ENCODE measurements around the gene LRRFIP1. TPM values are rescaled to one million over a fixed set of nuclear protein-coding genes. Genes with fewer than 3 reads are reported as not detected.

Gene LRRFIP1
- polyA plus RNA-seq, 1 experiment = 71.1 TPM

DNA sequence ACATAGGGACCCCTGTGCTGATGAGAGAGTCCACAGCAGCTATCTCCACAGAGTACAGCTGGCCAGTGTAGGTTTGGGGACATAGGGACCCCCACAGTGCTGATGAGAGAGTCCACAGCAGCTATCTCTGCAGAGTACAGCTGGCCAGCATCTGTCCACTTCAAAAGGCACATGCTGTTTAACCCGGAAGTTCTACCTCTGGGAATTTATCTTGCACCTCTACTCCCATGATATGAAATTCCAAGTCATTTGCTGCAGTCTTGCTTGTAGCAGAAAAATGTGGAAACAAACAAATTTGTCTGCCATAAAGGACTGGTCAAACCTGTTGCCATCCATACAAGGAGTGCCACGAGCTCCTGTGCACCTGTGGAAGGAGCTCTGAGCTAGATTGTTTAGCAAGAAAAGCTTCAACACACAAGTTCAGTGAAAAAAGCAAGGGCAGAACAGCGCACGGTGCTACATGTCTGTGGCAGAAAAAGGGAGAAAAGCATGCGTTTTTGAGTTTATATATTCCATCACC lies 33.1 kb downstream of the LRRFIP1 start:
- H3K27me3 ChIP-seq (ENCODE audit: control insufficient read depth, insufficient read depth, low read length) = no peaks in the 10 kb centered on the region
- ChIA-PET CTCF (interaction anchor here (1.6 kb wide), 1 partner anchor 14 kb away, joined by 3 read pairs; no protein-coding TSS in a partner anchor), POLR2A (interaction anchor here (0.9 kb wide), 1 partner anchor 9 kb away, joined by 3 read pairs; no protein-coding TSS in a partner anchor)
- no peak overlapping the region for H3K4me3 ChIP-seq (ENCODE audit: low read depth, low read length)
- H3K27ac ChIP-seq (ENCODE audit: low read depth, low read length) = no peak overlapping the region
- no peak for TF ChIP-seq CTCF (IDR thresholded peaks at IDR 0.05; ENCODE audit: low read depth, low read length)
- no peak for DNase-seq (ENCODE audit: low read depth, low spot score)
- peaks cover 3% of the 10 kb centered on the region; the same call in 1 of the 2 replicates for H3K9me3 ChIP-seq (ENCODE audit: control insufficient read depth, insufficient read depth, low read length)

DNA sequence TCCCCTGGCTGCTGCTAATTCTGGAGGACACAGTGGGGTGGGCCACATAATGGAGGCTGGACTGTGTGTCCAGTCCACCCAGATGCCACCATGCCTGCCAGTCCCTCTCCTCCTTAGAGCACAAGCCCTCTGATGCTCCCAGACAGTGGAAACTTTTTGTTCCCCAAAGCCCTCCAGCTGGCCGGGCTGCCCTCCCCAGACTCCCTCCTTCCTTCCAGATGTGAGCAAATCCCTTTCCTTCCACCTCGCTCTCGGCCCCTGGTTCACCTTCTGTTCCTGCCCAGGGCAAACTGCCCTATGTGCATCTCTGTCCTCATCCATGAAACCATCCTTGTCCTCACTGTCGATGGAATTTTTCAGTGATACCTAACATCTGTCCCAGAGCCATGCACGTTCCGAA lies 33.9 kb downstream of the LRRFIP1 start:
- ChIA-PET CTCF (interaction anchor here (0.8 kb wide), 1 partner anchor 84 kb away, joined by 3 read pairs; no protein-coding TSS in a partner anchor), POLR2A (interaction anchor here (0.9 kb wide), 1 partner anchor 8 kb away, joined by 3 read pairs; no protein-coding TSS in a partner anchor)
- TF ChIP-seq CTCF (IDR thresholded peaks at IDR 0.05; ENCODE audit: low read depth, low read length) = no peak
- no peaks in the 10 kb centered on the region for H3K27me3 ChIP-seq (ENCODE audit: control insufficient read depth, insufficient read depth, low read length)
- peaks cover 3% of the 10 kb centered on the region; the same call in 1 of the 2 replicates for H3K9me3 ChIP-seq (ENCODE audit: control insufficient read depth, insufficient read depth, low read length)
- DNase-seq (ENCODE audit: low read depth, low spot score) = no peak
- no peak overlapping the region for H3K4me3 ChIP-seq (ENCODE audit: low read depth, low read length)
- no peak overlapping the region for H3K27ac ChIP-seq (ENCODE audit: low read depth, low read length)

- no peak for DNase-seq (ENCODE audit: low read depth, low spot score)
- ChIA-PET POLR2A (interaction anchor here (0.6 kb wide), 1 partner anchor 1862 kb away, joined by 8 read pairs; no protein-coding TSS in a partner anchor), CTCF (interaction anchor here (1.5 kb wide), 1 partner anchor 11 kb away, joined by 6 read pairs; no protein-coding TSS in a partner anchor)
- Histone ChIP-seq H3K9me3 (ENCODE audit: control insufficient read depth, insufficient read depth, low read length) (peaks cover 2% of the 10 kb centered on the region; the same call in 1 of the 2 replicates), H3K27ac (ENCODE audit: low read depth, low read length) (peak overlapping the region; percentile 25), H3K4me3 (ENCODE audit: low read depth, low read length) (no peak overlapping the region), H3K27me3 (ENCODE audit: control insufficient read depth, insufficient read depth, low read length) (no peaks in the 10 kb centered on the region)
- TF ChIP-seq CTCF (IDR thresholded peaks at IDR 0.05; ENCODE audit: low read depth, low read length) = no peak
Observed at GRCh38 chr2:237661799-237662328, 34.5 kb downstream of the LRRFIP1 start.

- no peaks in the 10 kb centered on the region for H3K27me3 ChIP-seq (ENCODE audit: control insufficient read depth, insufficient read depth, low read length)
- H3K9me3 ChIP-seq (ENCODE audit: control insufficient read depth, insufficient read depth, low read length) = no peaks in the 10 kb centered on the region
- ChIA-PET POLR2A (interaction anchor here (0.6 kb wide), 3 partner anchors 29 to 1862 kb away, joined by 3 to 8 read pairs (median 3); no protein-coding TSS in a partner anchor), CTCF (interaction anchor here (0.8 to 1.5 kb wide), 3 partner anchors 10 to 151 kb away, joined by 4 to 7 read pairs (median 6); no protein-coding TSS in a partner anchor)
- peak; percentile 78 for DNase-seq (ENCODE audit: low read depth, low spot score)
- no peak for TF ChIP-seq CTCF (IDR thresholded peaks at IDR 0.05; ENCODE audit: low read depth, low read length)
- H3K27ac ChIP-seq (ENCODE audit: low read depth, low read length) = peak overlapping the region; percentile 57
- H3K4me3 ChIP-seq (ENCODE audit: low read depth, low read length) = no peak overlapping the region
Observed at GRCh38 chr2:237662671-237663093, 35.3 kb downstream of the LRRFIP1 start.

All from AG04450 (cell line).